Measurements from ENCODE around the gene IRAK2. TPM values are rescaled to one million over a fixed set of nuclear protein-coding genes. Genes with fewer than 3 reads are reported as not detected.

Gene IRAK2
- total and polyA plus RNA-seq, 3 donors from 2014 or later, result 2.1 to 3.8 (median 3.7) TPM

DNA sequence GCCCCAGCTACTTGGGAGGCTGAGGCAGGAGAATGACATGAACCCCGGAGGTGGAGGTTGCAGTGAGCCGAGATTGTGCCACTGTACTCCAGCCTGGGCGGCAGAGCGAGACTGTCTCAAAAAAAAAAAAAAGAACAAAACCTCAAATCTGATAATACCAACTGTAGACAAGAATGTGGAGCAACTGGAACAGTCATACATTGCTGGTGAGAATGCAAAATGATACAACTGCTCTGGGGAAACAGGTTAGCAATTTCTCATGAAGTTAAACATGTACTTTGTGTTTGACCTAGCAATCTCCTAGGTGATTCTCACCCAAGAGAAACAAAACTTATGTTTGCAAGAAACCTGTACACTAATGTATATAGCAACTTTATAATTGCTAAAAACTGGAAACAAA is 27.5 kb upstream of the IRAK2 start:
- H3K4me1 ChIP-seq, result no peaks in the 10 kb centered on the region
- intact Hi-C loops (cut with DNase I; ENCODE audit: low total_unique reads), result no loop called here
- H3K4me3 ChIP-seq, result no peak overlapping the region
- no peaks in the 10 kb centered on the region for H3K27me3 ChIP-seq
- 77 to 84% methylated on average over 4 of the region's 4 CpGs for WGBS, 2 donors
- H3K9me3 ChIP-seq, result no peaks in the 10 kb centered on the region
- TF ChIP-seq POLR2A (IDR thresholded peaks at IDR 0.05), result no peak
- TF ChIP-seq, protein P1, sequence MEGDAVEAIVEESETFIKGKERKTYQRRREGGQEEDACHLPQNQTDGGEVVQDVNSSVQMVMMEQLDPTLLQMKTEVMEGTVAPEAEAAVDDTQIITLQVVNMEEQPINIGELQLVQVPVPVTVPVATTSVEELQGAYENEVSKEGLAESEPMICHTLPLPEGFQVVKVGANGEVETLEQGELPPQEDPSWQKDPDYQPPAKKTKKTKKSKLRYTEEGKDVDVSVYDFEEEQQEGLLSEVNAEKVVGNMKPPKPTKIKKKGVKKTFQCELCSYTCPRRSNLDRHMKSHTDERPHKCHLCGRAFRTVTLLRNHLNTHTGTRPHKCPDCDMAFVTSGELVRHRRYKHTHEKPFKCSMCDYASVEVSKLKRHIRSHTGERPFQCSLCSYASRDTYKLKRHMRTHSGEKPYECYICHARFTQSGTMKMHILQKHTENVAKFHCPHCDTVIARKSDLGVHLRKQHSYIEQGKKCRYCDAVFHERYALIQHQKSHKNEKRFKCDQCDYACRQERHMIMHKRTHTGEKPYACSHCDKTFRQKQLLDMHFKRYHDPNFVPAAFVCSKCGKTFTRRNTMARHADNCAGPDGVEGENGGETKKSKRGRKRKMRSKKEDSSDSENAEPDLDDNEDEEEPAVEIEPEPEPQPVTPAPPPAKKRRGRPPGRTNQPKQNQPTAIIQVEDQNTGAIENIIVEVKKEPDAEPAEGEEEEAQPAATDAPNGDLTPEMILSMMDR (IDR thresholded peaks at IDR 0.05), result no peak
- H3K36me3 ChIP-seq (ENCODE audit: low read depth, missing control alignments), result no peaks in the 10 kb centered on the region
- DNase-seq, result no peak
- H3K27ac ChIP-seq, result no peak overlapping the region

DNA sequence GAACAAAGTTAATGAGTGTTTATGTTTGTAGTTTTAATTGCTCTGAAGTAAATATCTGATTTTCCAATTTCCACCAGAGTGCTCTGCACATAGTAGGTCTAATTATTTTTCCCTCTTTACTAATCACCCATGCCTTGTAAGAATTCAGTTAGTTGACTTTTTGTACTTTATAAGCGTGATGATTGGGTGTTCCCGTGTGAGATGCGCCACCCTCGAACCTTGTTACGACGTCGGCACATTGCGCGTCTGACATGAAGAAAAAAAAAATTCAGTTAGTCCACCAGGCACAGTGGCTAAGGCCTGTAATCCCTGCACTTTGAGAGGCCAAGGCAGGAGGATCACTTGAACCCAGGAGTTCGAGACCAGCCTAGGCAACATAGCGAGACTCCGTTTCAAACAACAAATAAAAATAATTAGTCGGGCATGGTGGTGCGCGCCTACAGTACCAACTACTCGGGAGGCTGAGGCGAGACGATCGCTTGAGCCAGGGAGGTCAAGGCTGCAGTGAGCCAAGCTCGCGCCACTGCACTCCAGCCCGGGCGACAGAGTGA is 23.6 kb upstream of the IRAK2 start:
- WGBS, 2 donors, result 61 to 62% methylated on average over 23 of the region's 23 CpGs
- peak overlapping the region; percentile 75 to 94 for H3K27ac ChIP-seq
- H3K27me3 ChIP-seq, result no peaks in the 10 kb centered on the region
- intact Hi-C loops (cut with DNase I; ENCODE audit: low total_unique reads), result no loop called here
- H3K36me3 ChIP-seq (ENCODE audit: low read depth, missing control alignments), result no peaks in the 10 kb centered on the region
- peak overlapping the region; percentile 73 to 85 for H3K4me3 ChIP-seq
- no peak for DNase-seq
- H3K4me1 ChIP-seq, result peaks cover 13% of the 10 kb centered on the region
- TF ChIP-seq POLR2A (IDR thresholded peaks at IDR 0.05), result no peak
- TF ChIP-seq, protein P1 (IDR thresholded peaks at IDR 0.05), result no peak
- H3K9me3 ChIP-seq, result no peaks in the 10 kb centered on the region

DNA sequence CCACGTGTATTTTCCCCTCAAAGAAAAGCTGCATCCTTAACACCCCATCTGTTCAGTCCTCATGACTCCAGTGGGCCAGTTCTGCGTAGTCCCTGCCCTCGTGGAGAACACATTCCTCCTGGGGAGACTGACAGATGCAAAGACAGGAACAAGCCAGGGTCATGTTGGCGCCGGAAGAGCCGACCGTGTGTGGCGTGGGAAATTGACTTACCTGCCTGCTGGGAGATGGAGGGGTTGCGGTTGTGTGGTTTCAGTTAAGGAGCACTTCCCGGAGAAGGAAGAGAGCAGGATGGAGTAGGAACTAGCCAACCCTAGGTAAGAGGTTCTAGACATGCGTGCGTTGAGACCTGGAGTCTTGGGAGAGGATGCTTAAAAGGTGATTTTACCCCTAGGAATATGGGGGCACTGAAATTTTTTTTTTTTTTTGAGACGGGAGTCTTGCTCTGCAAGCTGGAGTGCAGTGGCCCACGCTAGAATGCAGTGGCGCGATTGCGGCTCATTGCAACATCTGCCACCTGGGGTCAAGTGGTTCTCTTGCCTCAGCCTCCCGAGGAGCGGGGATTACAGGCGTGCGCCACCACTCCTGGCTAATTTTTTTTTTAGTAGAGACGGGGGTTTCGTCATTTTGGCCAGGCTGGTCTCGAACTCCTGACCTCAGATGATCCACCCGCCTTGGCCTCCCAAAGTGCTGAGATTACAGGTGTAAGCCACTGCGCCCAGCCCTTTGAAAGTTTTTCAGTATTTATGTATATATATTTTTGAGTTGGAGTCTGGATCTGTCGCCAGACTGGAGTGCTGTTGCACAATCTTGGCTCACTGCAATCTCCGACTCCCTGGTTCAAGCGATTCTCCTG is 21.8 kb upstream of the IRAK2 start:
- H3K27me3 ChIP-seq, result no peaks in the 10 kb centered on the region
- WGBS, 2 donors, result 42 to 71% methylated on average over 29 of the region's 29 CpGs
- H3K27ac ChIP-seq, result no peak overlapping the region
- H3K4me1 ChIP-seq, result peaks cover 13% of the 10 kb centered on the region
- no peak for DNase-seq
- peak overlapping the region; percentile 73 to 85 for H3K4me3 ChIP-seq
- intact Hi-C loops (cut with DNase I; ENCODE audit: low total_unique reads), result no loop called here
- no peaks in the 10 kb centered on the region for H3K36me3 ChIP-seq (ENCODE audit: low read depth, missing control alignments)
- no peak for TF ChIP-seq POLR2A (IDR thresholded peaks at IDR 0.05)
- TF ChIP-seq, protein P1 (IDR thresholded peaks at IDR 0.05), result no peak
- no peaks in the 10 kb centered on the region for H3K9me3 ChIP-seq

DNA sequence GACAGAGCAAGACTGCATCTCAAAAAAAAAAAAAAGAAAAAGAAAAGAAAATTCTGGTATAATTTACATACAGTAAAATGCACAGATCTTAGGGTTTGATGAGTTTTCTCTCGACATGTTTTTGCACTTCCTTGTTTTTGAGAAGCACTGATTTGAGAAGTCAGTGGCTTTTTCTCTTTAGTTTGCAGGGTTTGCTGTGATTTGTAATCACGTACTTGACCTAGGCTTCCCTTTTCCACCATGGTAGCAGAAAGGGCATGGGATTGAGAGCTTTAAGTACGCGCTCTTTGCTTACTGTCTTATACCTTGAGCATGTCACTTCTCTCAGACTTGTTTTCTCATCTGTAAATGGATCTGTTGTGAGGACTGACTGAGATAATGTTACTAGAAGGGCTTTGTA is 19.0 kb upstream of the IRAK2 start:
- TF ChIP-seq, protein P1 (IDR thresholded peaks at IDR 0.05), result no peak
- no peak for TF ChIP-seq POLR2A (IDR thresholded peaks at IDR 0.05)
- H3K4me3 ChIP-seq, result no peak overlapping the region
- no peaks in the 10 kb centered on the region for H3K9me3 ChIP-seq
- H3K36me3 ChIP-seq (ENCODE audit: low read depth, missing control alignments), result no peaks in the 10 kb centered on the region
- H3K27ac ChIP-seq, result no peak overlapping the region
- intact Hi-C loops (cut with DNase I; ENCODE audit: low total_unique reads), result no loop called here
- DNase-seq, result no peak
- 87 to 90% methylated on average over 4 of the region's 4 CpGs for WGBS, 2 donors
- H3K27me3 ChIP-seq, result no peaks in the 10 kb centered on the region
- H3K4me1 ChIP-seq, result peaks cover 13% of the 10 kb centered on the region
